HEK293 (cell line): ENCODE results near the gene VAMP7.
"Not testable (repeated sequence)": the region's sequence is repeated elsewhere in the genome, so short reads cannot be mapped to it uniquely, and the experiment has no call there.

ENCODE experiments used
- HOXD13 ChIP-seq: sonication (generic); formaldehyde crosslinking; IDR thresholded peaks from 2 replicates; pipeline ENCODE4 v1.8.0; 2022; ENCODE audit warnings: missing genetic modification reagents, borderline replicate concordance
- KLF10 ChIP-seq: fragments of 450-650 bp; IDR thresholded peaks from 2 replicates; pipeline ENCODE4 v1.5.1; 2018; ENCODE audit warnings: missing biosample characterization, mild to moderate bottlenecking, missing genetic modification characterization
- YY1 ChIP-seq: fragments of 450-650 bp; formaldehyde crosslinking; IDR thresholded peaks from 2 replicates; pipeline ENCODE4 v1.5.1; 2018; ENCODE audit warnings: missing biosample characterization, missing genetic modification characterization
- ZNF114 ChIP-seq: fragments of 450-650 bp; formaldehyde crosslinking; IDR thresholded peaks from 2 replicates; pipeline ENCODE4 v1.5.0; 2017; ENCODE audit warnings: missing biosample characterization, missing genetic modification characterization
- ZNF121 ChIP-seq: fragments of 450-650 bp; formaldehyde crosslinking; IDR thresholded peaks from 2 replicates; pipeline ENCODE4 v1.5.1; 2016; ENCODE audit warnings: missing biosample characterization, missing genetic modification characterization
- ZNF133 ChIP-seq: fragments of 450-650 bp; formaldehyde crosslinking; IDR thresholded peaks from 2 replicates; pipeline ENCODE4 v1.5.1; 2016; ENCODE audit warnings: missing biosample characterization, missing genetic modification characterization
- ZNF274 ChIP-seq, 2 experiments: fragments of 200-500 bp in 1 of 2; fragments of 450-650 bp in 1 of 2; sonication (Bioruptor generic) in 1 of 2; formaldehyde crosslinking in 1 of 2; IDR thresholded peaks; 2 replicates each; pipeline versions ENCODE4 v1.5.1 to v1.6.1; 2014 to 2016; ENCODE audit warnings: borderline replicate concordance in 1 of 2, inconsistent platforms in 1 of 2, low read length in 1 of 2, missing biosample characterization in 1 of 2, missing genetic modification characterization in 1 of 2
- ZNF558 ChIP-seq: fragments of 450-650 bp; formaldehyde crosslinking; IDR thresholded peaks from 2 replicates; pipeline ENCODE4 v1.5.1; 2016; ENCODE audit warnings: missing biosample characterization, missing genetic modification characterization
- TF ChIP-seq, protein P1 (sequence below): fragments of 450-650 bp; formaldehyde crosslinking; IDR thresholded peaks from 2 replicates; pipeline ENCODE4 v1.5.1; 2017; ENCODE audit warnings: missing biosample characterization, missing genetic modification characterization
- TF ChIP-seq, protein P2 (sequence below): fragments of 450-650 bp; formaldehyde crosslinking; IDR thresholded peaks from 2 replicates; pipeline ENCODE4 v1.5.1; 2016; ENCODE audit warnings: missing biosample characterization, missing genetic modification characterization

DNA sequence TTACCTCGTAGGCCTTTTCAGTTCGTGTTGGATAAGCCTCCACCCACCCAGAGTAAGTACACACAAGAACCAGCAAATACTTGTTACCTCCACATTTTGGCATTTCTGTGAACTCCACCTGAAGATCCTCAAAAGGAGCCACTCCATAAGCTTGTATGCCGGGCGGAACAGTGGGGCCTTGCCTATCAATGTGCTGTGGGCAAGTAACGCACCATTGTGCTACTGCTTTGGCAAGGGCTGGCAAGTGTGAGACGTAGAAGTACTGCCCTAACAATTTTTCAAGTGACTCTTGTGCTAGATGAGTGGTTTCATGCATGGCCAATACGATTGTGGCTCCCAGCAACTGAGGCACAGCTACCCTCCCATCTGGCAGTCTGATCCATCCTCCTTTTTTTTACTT lies 91.1 kb downstream of the VAMP7 start:
- not testable (repeated sequence) for TF ChIP-seq ZNF558 (tag by site-specific recombination); KLF10 (tag by site-specific recombination); ZNF121 (tag by site-specific recombination); ZNF114 (tag by site-specific recombination); HOXD13 (CRISPR knock-in tag); ZNF274 (IDR thresholded peaks at IDR 0.05; ENCODE audit: low read length); ZNF274 (tag by site-specific recombination; IDR thresholded peaks at IDR 0.05; ENCODE audit: borderline replicate concordance); ZNF133 (tag by site-specific recombination); YY1 (tag by site-specific recombination)
- TF ChIP-seq, protein P1, sequence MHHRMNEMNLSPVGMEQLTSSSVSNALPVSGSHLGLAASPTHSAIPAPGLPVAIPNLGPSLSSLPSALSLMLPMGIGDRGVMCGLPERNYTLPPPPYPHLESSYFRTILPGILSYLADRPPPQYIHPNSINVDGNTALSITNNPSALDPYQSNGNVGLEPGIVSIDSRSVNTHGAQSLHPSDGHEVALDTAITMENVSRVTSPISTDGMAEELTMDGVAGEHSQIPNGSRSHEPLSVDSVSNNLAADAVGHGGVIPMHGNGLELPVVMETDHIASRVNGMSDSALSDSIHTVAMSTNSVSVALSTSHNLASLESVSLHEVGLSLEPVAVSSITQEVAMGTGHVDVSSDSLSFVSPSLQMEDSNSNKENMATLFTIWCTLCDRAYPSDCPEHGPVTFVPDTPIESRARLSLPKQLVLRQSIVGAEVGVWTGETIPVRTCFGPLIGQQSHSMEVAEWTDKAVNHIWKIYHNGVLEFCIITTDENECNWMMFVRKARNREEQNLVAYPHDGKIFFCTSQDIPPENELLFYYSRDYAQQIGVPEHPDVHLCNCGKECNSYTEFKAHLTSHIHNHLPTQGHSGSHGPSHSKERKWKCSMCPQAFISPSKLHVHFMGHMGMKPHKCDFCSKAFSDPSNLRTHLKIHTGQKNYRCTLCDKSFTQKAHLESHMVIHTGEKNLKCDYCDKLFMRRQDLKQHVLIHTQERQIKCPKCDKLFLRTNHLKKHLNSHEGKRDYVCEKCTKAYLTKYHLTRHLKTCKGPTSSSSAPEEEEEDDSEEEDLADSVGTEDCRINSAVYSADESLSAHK, result not testable (repeated sequence)
- TF ChIP-seq, protein P2, sequence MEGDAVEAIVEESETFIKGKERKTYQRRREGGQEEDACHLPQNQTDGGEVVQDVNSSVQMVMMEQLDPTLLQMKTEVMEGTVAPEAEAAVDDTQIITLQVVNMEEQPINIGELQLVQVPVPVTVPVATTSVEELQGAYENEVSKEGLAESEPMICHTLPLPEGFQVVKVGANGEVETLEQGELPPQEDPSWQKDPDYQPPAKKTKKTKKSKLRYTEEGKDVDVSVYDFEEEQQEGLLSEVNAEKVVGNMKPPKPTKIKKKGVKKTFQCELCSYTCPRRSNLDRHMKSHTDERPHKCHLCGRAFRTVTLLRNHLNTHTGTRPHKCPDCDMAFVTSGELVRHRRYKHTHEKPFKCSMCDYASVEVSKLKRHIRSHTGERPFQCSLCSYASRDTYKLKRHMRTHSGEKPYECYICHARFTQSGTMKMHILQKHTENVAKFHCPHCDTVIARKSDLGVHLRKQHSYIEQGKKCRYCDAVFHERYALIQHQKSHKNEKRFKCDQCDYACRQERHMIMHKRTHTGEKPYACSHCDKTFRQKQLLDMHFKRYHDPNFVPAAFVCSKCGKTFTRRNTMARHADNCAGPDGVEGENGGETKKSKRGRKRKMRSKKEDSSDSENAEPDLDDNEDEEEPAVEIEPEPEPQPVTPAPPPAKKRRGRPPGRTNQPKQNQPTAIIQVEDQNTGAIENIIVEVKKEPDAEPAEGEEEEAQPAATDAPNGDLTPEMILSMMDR (tag by site-specific recombination), result not testable (repeated sequence)
